GM23338 (cell line): ENCODE data around the gene MYPOP. TPM values are rescaled to one million over a fixed set of nuclear protein-coding genes. Genes with fewer than 3 reads are reported as not detected.
"Not testable (repeated sequence)": the region's sequence is repeated elsewhere in the genome, so short reads cannot be mapped to it uniquely, and the experiment has no call there.

Experiments used
- ATAC-seq: fragments of 200-7000 bp; cut with Tn5 transposase; 3 replicates; pipeline ENCODE4 v1.9.1; 2020
- DNase-seq: peaks from one replicate; pipeline ENCODE4 v3.0.0-alpha.2; 2015; ENCODE audit warnings: low spot score
- H2AFZ ChIP-seq: fragments of 200-600 bp; sonication (generic); 2 replicates; pipeline ENCODE4 v1.8.0; 2016; ENCODE audit warnings: antibody characterized with exemption, mild to moderate bottlenecking, moderate library complexity
- H3F3A ChIP-seq: fragments of 200-600 bp; sonication (generic); replicated peaks from 2 replicates; pipeline ENCODE4 v1.8.0; 2017; ENCODE audit warnings: antibody characterized with exemption, mixed run types, low read depth
- H3K27ac ChIP-seq: fragments of 200-600 bp; sonication (generic); 2 replicates; pipeline ENCODE4 v1.6.1; 2016; ENCODE audit warnings: low read depth
- H3K27me3 ChIP-seq: fragments of 200-600 bp; sonication (generic); 2 replicates; pipeline ENCODE4 v1.8.0; 2016; ENCODE audit warnings: mild to moderate bottlenecking, mixed run types, moderate library complexity; ENCODE audit not compliant: insufficient read depth
- H3K36me3 ChIP-seq: fragments of 200-600 bp; sonication (generic); 2 replicates; pipeline ENCODE4 v1.8.0; 2016; ENCODE audit warnings: mild to moderate bottlenecking; ENCODE audit not compliant: insufficient read depth
- H3K4me1 ChIP-seq: fragments of 200-600 bp; sonication (generic); 2 replicates; pipeline ENCODE4 v1.8.0; 2016; ENCODE audit warnings: mild to moderate bottlenecking, moderate library complexity; ENCODE audit not compliant: insufficient read depth
- H3K4me2 ChIP-seq: fragments of 200-600 bp; sonication (generic); 2 replicates; pipeline ENCODE4 v1.7.1; 2017; ENCODE audit warnings: mixed run types
- H3K4me3 ChIP-seq: fragments of 200-600 bp; sonication (generic); 2 replicates; pipeline ENCODE4 v1.6.1; 2016; ENCODE audit warnings: mixed run types
- H3K79me2 ChIP-seq: fragments of 200-600 bp; sonication (generic); replicated peaks from 2 replicates; pipeline ENCODE4 v1.8.0; 2017; ENCODE audit warnings: mild to moderate bottlenecking; ENCODE audit not compliant: insufficient read depth
- H3K9me2 ChIP-seq: fragments of 200-600 bp; sonication (generic); 2 replicates; pipeline ENCODE4 v1.8.0; 2017; ENCODE audit not compliant: insufficient read depth
- H4K20me1 ChIP-seq: fragments of 200-600 bp; sonication (generic); replicated peaks from 2 replicates; pipeline ENCODE4 v1.8.0; 2017; ENCODE audit warnings: mild to moderate bottlenecking; ENCODE audit not compliant: insufficient read depth
- H3K27ac Mint-ChIP-seq: 2 replicates; pipeline ENCODE4 v1.8.0; 2020; ENCODE audit warnings: inconsistent platforms, mild to moderate bottlenecking, moderate library complexity, mixed read lengths
- H3K27me3 Mint-ChIP-seq: 3 replicates; pipeline ENCODE4 v1.8.0; 2022; ENCODE audit warnings: low read depth, mild to moderate bottlenecking, moderate library complexity, mixed read lengths, inconsistent platforms; ENCODE audit not compliant: insufficient read depth, poor library complexity
- H3K36me3 Mint-ChIP-seq: 3 replicates; pipeline ENCODE4 v1.8.0; 2021; ENCODE audit warnings: low read depth, mild to moderate bottlenecking, inconsistent platforms, moderate library complexity, mixed read lengths
- H3K4me1 Mint-ChIP-seq: 3 replicates; pipeline ENCODE4 v1.8.0; 2020; ENCODE audit warnings: mild to moderate bottlenecking, inconsistent platforms, mixed read lengths
- H3K4me3 Mint-ChIP-seq: 3 replicates; pipeline ENCODE4 v1.8.0; 2021; ENCODE audit warnings: moderate library complexity, mild to moderate bottlenecking, inconsistent platforms, mixed read lengths
- H3K9me3 Mint-ChIP-seq: 3 replicates; pipeline ENCODE4 v1.8.0; 2020; ENCODE audit warnings: moderate library complexity, mild to moderate bottlenecking, inconsistent platforms, mixed read lengths
- CREB1 ChIP-seq: fragments of 250-450 bp; sonication (Bioruptor Pico); IDR thresholded peaks from 2 replicates; pipeline ENCODE4 v1.5.0; 2020; ENCODE audit warnings: low read depth, mild to moderate bottlenecking, moderate library complexity
- EZH2 ChIP-seq: fragments of 200-600 bp; sonication (generic); IDR thresholded peaks from one replicate; pipeline ENCODE4 v1.8.0; 2017; ENCODE audit warnings: antibody characterized with exemption, mild to moderate bottlenecking, low read depth; ENCODE audit not compliant: unreplicated experiment
- EZH2phosphoT487 ChIP-seq: fragments of 200-600 bp; sonication (generic); IDR thresholded peaks from one replicate; pipeline ENCODE4 v1.8.1; 2018; ENCODE audit warnings: antibody characterized with exemption; ENCODE audit not compliant: unreplicated experiment
- JUNB ChIP-seq: IDR thresholded peaks from one replicate; pipeline ENCODE4 v1.6.1; 2016; ENCODE audit warnings: antibody characterized with exemption; ENCODE audit not compliant: unreplicated experiment
- NANOG ChIP-seq: IDR thresholded peaks from 2 replicates; pipeline ENCODE4 v1.6.1; 2016; ENCODE audit warnings: antibody characterized with exemption, borderline replicate concordance
- POLR2AphosphoS5 ChIP-seq: IDR thresholded peaks from 2 replicates; pipeline ENCODE4 v1.6.1; 2016; ENCODE audit warnings: antibody characterized with exemption, low read depth
- REST ChIP-seq: IDR thresholded peaks from one replicate; pipeline ENCODE4 v1.6.1; 2018; ENCODE audit warnings: antibody characterized with exemption; ENCODE audit not compliant: unreplicated experiment
- ZNF114 ChIP-seq: fragments of 250-450 bp; sonication (Bioruptor Pico); IDR thresholded peaks from 2 replicates; pipeline ENCODE4 v1.5.0; 2020; ENCODE audit warnings: mild to moderate bottlenecking, moderate library complexity
- ZNF331 ChIP-seq: fragments of 250-450 bp; sonication (Bioruptor Pico); IDR thresholded peaks from 2 replicates; pipeline ENCODE4 v1.5.0; 2020; ENCODE audit warnings: low read depth, mild to moderate bottlenecking, moderate library complexity
- ZNF462 ChIP-seq: fragments of 250-450 bp; sonication (Bioruptor Pico); IDR thresholded peaks from 2 replicates; pipeline ENCODE4 v1.5.0; 2020; ENCODE audit warnings: mild to moderate bottlenecking, moderate library complexity
- polyA plus RNA-seq: library from polyadenylated mRNA; unstranded; fragments of >200 nt; fragmentation: Nextera tagmentation; extraction: Ambion mirVana; gene quantifications from 2 replicates; pipeline ENCODE4 v1.2.1, GENCODE V29; 2016
- total RNA-seq: library from RNA; depleted of rRNA; stranded (reverse); fragments of >200 nt; shearing (Covaris generic); gene quantifications from 2 replicates; pipeline ENCODE4 v1.2.3, GENCODE V29; 2014

The MYPOP gene
- total and polyA plus RNA-seq, 2 experiments from 2014 or later = 3.0 to 6.9 TPM

- H3F3A ChIP-seq, DNase-seq, H3K4me3 ChIP-seq, H3K36me3 Mint-ChIP-seq, H3K27ac ChIP-seq, ATAC-seq, H3K27ac Mint-ChIP-seq, H3K27me3 ChIP-seq, H3K9me2 ChIP-seq, H2AFZ ChIP-seq, H4K20me1 ChIP-seq, H3K9me3 Mint-ChIP-seq, H3K36me3 ChIP-seq, H3K4me3 Mint-ChIP-seq: not testable (repeated sequence)
- Histone ChIP-seq H3K4me2 (peak overlapping the region; percentile 96; the same call in 1 of the 2 replicates), H3K4me1 (peaks cover 24% of the 10 kb centered on the region), H3K79me2 (peaks cover 49% of the 10 kb centered on the region)
- peaks cover 30% of the 10 kb centered on the region for H3K27me3 Mint-ChIP-seq
- peaks cover 33% of the 10 kb centered on the region for H3K4me1 Mint-ChIP-seq
These were observed 35.2 kb downstream of the MYPOP start for GRCh38 chr19:45867241-45867640.

DNA sequence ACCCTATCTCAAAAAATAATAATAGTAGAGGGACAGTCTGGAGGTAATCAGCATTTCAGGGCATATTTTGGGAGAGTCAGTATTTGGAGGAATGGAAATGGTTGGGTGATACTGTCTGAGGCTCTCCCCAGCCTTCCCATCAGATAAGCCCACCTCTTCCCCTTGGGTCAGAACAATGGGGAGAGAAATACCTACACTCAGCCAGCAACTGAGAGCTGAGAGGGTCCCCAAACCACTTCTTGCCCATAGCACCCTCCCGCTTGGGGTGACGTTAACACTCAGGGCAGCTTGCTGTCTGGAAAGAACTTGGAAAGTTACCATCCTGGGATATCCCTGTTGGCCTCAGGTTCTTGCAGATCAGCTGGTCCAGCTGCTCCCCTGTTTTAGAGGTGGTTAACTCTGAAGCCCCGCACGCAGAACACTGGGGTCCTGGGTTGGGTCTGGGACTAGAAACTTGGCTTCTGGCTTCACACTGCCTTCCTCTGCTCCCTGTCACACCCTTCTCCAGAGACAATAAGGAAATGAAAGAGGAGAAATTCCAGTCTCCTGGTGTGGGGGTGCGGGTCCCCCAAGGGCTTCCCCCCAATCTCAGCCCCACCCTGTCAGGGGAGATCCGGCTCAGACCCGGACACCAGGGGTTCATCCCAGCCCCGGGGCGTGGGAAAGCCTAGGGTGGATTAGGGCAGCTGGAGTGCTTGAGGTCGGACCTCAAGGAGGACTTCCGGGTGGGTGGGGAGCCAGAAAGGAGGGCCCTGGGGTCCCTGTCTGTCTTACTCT lies 35.8 kb downstream of the MYPOP start:
- H3K79me2 ChIP-seq = peaks cover 55% of the 10 kb centered on the region
- H4K20me1 ChIP-seq = peaks cover 5% of the 10 kb centered on the region; the same call in 1 of the 2 replicates
- H3K36me3 ChIP-seq = no peaks in the 10 kb centered on the region
- H3K4me1 ChIP-seq = peaks cover 24% of the 10 kb centered on the region
- H3K9me2 ChIP-seq = no peaks in the 10 kb centered on the region
- peak overlapping the region; percentile 63; the same call in 1 of the 2 replicates for H3K4me3 ChIP-seq
- H3K27ac Mint-ChIP-seq = no peak overlapping the region
- no peaks in the 10 kb centered on the region for H3K27me3 ChIP-seq
- H3K27me3 Mint-ChIP-seq = peaks cover 30% of the 10 kb centered on the region
- DNase-seq (no peak), ATAC-seq (no peak)
- peaks cover 11% of the 10 kb centered on the region for H3K36me3 Mint-ChIP-seq
- 0 out of 2 replicates have a peak overlapping the region, but pooled peaks have one; percentile 26 for H3K27ac ChIP-seq
- peak overlapping the region; percentile 96 for H3K4me2 ChIP-seq
- H2AFZ ChIP-seq = no peak overlapping the region
- H3K4me3 Mint-ChIP-seq = peak overlapping the region; percentile 95; the same call in 2 of the 3 replicates
- 0 out of 2 replicates have a peak, but pooled peaks cover 2% of the 10 kb centered on the region for H3F3A ChIP-seq
- no peaks in the 10 kb centered on the region for H3K9me3 Mint-ChIP-seq
- H3K4me1 Mint-ChIP-seq = peaks cover 36% of the 10 kb centered on the region
- no peak for TF ChIP-seq EZH2phosphoT487
- TF ChIP-seq ZNF331 (CRISPR knock-in tag) = no peak
- TF ChIP-seq CREB1 = no peak
- no peak for TF ChIP-seq POLR2AphosphoS5
- no peak for TF ChIP-seq JUNB
- TF ChIP-seq ZNF114 = no peak
- TF ChIP-seq NANOG = no peak
- no peak for TF ChIP-seq ZNF462
- no peak for TF ChIP-seq REST
- TF ChIP-seq EZH2 = no peak
